HG03039 (cell line): Measurements from ENCODE around the gene TBL1Y.
"Not testable (repeated sequence)": the region's sequence is repeated elsewhere in the genome, so short reads cannot be mapped to it uniquely, and the experiment has no call there.

Experiments used
- ATAC-seq: cut with Tn5 transposase; IDR thresholded peaks from one replicate; pipeline ENCODE4 v1.9.1; 2021; ENCODE audit warnings: mild to moderate bottlenecking, moderate library complexity; ENCODE audit not compliant: unreplicated experiment

Gene TBL1Y

GRCh38 chrY:6910372-6911252 is at the start of gene TBL1Y:
TBL1Y (plus strand) TSS chrY:6910697; CDS start chrY:7025085, 114,388 bp downstream.
- ATAC-seq, result no peak

DNA sequence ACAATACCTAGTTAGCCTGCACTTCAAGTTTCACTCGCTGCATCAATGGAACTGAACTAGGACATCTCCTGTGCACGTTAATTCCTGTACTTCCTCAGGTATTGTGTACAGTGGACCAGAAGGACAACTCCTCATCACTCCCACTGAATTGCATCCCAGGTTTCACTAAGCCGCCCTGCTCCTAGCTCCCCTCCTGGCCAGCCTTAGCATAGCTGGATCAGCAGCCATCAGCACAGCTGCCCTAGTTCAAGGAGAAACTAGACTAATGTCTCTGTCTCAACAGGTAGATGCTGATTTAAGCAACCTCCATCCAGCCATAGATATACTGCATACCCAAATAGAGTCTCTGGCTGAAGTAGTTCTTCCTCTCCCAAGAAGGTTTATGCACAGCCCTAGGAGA is 16.0 kb upstream of the TBL1Y start:
- no peak for ATAC-seq

DNA sequence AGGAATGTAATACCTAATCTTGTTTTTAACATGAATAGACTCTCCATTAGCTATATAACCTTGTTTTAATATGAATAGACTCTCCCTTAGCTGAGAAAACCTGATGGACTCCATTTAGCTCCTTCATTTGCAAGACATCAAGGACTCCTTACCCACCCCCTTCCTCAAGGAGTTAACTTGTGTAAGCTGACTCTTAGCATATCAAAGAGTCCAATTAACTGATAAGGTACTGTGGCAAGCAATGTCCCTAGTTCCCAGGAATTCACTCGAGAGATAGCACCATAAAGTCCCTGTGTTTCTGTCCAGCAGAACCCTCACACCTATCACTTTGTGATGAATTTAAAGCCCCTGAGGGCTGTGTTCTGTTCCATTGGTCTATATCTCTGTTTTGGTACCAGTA is 15.3 kb upstream of the TBL1Y start:
- no peak for ATAC-seq

- not testable (repeated sequence) for ATAC-seq
Measured at GRCh38 chrY:6902116-6902515, 8.4 kb upstream of the TBL1Y start.

DNA sequence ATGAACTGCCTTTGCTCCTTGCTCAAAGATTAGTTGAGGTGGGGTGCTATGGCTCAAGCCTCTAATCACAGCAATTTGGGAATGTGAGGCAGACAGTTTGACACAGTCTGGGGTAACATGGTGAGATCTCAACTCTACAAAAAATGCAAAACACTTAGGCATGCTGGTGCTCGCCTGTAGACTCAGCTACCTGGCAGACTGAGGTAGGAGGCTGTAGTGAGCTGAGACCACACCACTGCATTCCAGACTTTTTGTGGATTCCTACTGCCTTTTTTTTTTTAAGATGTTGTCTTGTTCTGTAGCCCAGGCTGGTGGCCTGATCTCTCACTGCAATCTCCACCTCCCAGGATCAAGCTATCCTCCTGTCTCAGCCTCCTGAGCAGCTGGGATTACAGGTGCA is 2.9 kb upstream of the TBL1Y start:
- no peak for ATAC-seq

- not testable (repeated sequence) for ATAC-seq
Measured at GRCh38 chrY:6908021-6908420, 2.5 kb upstream of the TBL1Y start.

GRCh38 chrY:6909118-6909521 is 1.4 kb upstream of the TBL1Y start:
- no peak for ATAC-seq

- no peak for ATAC-seq
Measured at GRCh38 chrY:6909856-6910255, 641 bp upstream of the TBL1Y start.

- ATAC-seq, result no peak
Measured at GRCh38 chrY:6911253-6911881, 870 bp downstream of the TBL1Y start, which contains the start of gene AMELY. AMELY (minus strand) TSS chrY:6911752; CDS start chrY:6872608, 39,144 bp downstream.

DNA sequence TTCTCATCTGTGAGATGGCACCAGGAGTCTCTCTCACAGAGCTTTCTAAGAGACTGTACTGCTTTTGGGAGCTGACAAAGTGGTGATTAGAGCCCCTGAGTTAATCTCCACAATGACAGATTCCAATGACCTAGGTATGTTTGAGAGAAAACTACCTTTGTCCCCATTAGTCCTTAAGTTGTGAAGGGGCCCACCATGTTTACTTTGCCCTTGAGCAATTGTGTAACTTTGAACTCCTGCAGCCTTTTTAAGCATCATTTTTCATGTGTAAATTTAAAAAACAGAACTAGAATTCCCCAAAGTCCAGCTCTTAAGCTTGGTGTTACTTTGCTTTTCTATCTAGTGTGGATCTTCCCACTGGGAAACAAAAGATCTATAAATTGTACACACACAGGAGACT is 2.9 kb downstream of the TBL1Y start:
- ATAC-seq, result no peak

- ATAC-seq, result no peak
Measured at GRCh38 chrY:6921061-6921460, 10.6 kb downstream of the TBL1Y start.

- ATAC-seq, result no peak
Measured at GRCh38 chrY:6928265-6928664, 17.8 kb downstream of the TBL1Y start.

DNA sequence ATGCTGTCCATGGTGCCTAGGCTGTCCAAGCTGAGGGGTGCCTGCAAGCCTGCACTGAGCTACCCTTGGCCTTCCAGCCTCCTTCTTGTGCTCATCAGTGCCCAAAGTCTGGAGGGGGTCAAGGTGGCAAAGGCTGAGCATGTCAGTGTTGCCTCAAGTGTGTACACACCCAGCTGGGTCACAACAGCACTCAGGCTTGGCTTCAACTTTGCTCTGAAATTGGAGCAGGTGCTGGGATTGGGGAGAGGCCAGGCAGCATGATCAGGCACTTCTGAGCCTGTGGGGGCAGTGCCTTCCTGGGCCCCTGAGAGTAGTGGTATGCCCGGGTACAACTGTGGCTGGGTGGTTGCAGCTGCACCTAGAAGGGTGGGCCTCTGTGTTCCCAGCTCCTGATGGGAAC is 18.7 kb downstream of the TBL1Y start:
- ATAC-seq, result no peak

DNA sequence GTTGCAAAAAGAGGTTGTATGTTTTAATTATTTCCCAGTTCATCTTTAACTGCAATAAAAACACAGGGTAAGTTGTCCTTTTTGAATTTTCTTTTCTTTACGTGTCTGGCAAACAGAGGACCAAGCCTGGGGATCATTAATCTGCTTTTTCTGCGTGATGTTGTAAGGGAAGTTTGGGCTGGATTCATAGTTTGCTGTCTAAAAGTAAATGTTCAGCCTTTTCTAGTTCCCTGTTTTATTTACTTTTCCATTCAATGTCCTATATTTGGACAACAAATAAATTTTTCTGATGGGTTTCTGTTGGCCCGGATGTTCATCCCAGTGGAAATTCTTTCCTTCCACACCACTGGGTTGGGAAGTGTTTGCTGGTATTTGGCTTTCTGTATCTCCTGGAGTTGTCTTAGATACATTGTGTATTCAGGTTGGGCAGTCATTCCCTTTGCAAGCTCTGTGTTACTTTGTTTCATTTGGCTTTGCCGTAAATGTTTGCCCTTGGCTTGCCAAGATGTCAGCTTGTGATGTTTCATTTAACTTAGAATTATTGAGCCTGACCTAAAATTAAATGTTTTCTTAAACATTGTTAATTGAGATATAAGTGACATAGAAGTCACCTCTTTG is 21.4 kb downstream of the TBL1Y start:
- no peak for ATAC-seq

- ATAC-seq, result no peak
Measured at GRCh38 chrY:6935497-6935896, 25.0 kb downstream of the TBL1Y start.

GRCh38 chrY:6947695-6948094 is 37.2 kb downstream of the TBL1Y start:
- no peak for ATAC-seq

DNA sequence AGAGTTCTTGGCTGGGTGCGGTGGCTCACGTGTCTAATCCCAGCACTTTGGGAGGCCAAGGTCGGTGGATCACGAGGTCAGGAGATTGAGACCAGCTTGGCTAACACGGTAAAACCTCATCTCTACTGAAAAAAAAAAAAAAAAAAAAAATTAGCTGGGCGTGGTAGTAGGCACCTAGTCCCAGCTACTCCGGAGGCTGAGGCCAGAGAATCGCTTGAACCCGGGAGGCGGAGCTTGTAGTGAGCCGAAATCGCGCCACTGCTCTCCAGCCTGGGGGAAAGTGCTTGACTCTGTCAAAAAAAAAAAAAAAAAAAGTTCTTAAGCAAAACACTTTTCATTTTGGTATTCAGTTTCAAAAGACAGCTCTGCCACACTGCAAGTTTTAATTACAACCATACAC is 37.9 kb downstream of the TBL1Y start:
- no peak for ATAC-seq

DNA sequence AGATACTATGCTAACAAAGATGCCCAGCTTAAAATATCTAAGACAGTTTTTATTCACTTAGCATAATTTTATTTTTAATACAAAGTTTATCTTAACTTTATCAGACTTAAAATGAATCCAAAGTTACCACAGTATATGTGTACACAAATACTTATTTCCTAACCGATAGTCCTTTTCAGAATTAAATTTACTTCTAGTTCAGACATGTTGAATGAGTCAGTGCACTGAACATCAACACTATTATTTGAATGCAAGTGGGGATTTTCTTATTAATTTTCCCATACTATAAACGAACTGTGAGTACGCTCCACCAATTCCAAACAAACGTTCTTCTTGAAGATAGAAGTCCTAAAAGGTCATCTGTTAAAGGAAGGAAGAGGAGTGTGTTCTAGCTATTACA is 39.5 kb downstream of the TBL1Y start:
- no peak for ATAC-seq

DNA sequence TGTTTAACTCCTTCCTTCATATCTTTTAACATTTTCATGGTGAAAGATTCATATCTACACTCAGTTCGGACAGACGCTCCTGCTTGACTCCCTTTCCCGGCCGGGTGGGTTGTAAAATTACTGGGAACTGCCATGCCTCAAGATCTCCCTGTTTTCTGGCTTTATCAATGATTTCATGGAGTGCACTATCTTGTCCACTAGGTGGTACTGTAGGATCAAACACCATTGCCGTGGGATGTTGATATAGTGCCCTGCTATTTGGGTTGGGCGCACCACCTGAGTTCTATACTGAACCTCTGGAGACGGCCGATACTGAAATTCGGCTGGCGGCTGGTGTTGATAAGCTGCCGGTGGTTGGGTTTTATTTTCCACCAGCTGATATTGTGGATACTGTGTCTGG is 54.2 kb downstream of the TBL1Y start:
- ATAC-seq, result no peak

DNA sequence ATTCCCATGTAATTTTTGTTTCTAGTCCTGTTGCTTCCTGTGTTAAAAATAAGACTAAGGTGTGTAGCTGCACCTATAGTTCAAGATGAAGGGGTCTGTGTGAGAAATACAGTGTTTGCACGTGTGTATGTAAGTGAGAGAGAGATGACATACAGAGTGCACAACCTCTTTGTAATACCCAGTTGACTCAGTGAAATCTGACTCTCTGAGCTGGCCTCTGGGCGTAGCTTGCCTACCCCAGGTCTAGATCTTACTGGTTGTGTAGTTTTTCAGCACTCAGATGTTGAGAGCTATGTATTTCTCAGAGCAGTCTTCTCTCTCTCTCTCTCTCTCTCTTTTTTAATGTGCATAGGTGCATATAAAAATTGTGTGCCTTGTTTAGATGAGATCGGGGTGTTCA is 56.0 kb downstream of the TBL1Y start:
- no peak for ATAC-seq

- ATAC-seq, result no peak
Measured at GRCh38 chrY:6967736-6968135, 57.2 kb downstream of the TBL1Y start.

DNA sequence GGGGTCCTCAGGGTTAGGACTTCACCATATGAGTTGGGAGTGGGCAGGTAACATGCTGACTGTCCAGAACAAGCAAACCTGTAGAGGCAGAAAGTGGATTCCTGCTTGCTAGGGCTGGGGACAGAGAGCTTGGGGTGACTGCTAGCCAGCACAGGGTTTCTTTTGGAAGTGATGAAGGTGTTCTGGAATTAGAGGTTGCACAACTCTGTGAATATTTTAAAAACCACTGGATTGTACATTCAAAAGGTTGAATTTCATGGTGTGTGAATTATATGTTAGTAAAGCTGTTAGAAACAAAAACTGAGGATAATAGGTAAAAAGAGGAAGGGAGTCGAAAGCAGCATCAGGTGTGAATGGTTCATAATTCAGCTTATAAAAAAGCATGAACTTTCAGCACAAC is 57.7 kb downstream of the TBL1Y start:
- no peak for ATAC-seq
